Brain pericyte (primary cell): ENCODE results near the gene GPN2.
"Not testable (repeated sequence)": the region's sequence is repeated elsewhere in the genome, so short reads cannot be mapped to it uniquely, and the experiment has no call there.

Source experiments
- DNase-seq: peaks from one replicate; pipeline ENCODE4 v3.0.0-alpha.2; 2012; ENCODE audit warnings: low read depth, low spot score

Gene GPN2

GRCh38 chr1:26900815-26901511, 10.9 kb upstream of the GPN2 start:
- no peak for DNase-seq

GRCh38 chr1:26900001-26900814, 10.1 kb upstream of the GPN2 start, which contains the start of gene GPATCH3:
GPATCH3 (minus strand) TSS chr1:26900467; CDS start chr1:26900442, 25 bp downstream.
- peak; percentile 76 for DNase-seq

GRCh38 chr1:26897351-26897750, 7.3 kb upstream of the GPN2 start:
- no peak for DNase-seq

- no peak for DNase-seq
Observed at GRCh38 chr1:26894263-26894662, 4.2 kb upstream of the GPN2 start.

GRCh38 chr1:26890467-26890796, 349 bp upstream of the GPN2 start:
- DNase-seq = no peak

GRCh38 chr1:26888231-26888630, 1.9 kb downstream of the GPN2 start:
- DNase-seq = no peak

- no peak for DNase-seq
Observed at GRCh38 chr1:26887125-26887524, 3.0 kb downstream of the GPN2 start.

- no peak for DNase-seq
Observed at GRCh38 chr1:26882696-26883463, 7.2 kb downstream of the GPN2 start.

GRCh38 chr1:26881611-26882010, 8.5 kb downstream of the GPN2 start:
- DNase-seq = not testable (repeated sequence)

- no peak for DNase-seq
Observed at GRCh38 chr1:26879793-26880192, 10.3 kb downstream of the GPN2 start.

- DNase-seq = no peak
Observed at GRCh38 chr1:26877326-26877725, 12.8 kb downstream of the GPN2 start.

- DNase-seq = no peak
Observed at GRCh38 chr1:26874896-26875295, 15.2 kb downstream of the GPN2 start.

GRCh38 chr1:26873097-26873496, 17.0 kb downstream of the GPN2 start:
- DNase-seq = not testable (repeated sequence)

- DNase-seq = peak; percentile 96
Observed at GRCh38 chr1:26864610-26865480, 25.2 kb downstream of the GPN2 start.

GRCh38 chr1:26863685-26864077, 26.4 kb downstream of the GPN2 start:
- DNase-seq = no peak

- DNase-seq = no peak
Observed at GRCh38 chr1:26862781-26863684, 27.1 kb downstream of the GPN2 start, which contains the start of gene SFN. SFN (plus strand) TSS chr1:26863149; CDS start chr1:26863213, 64 bp downstream.

- DNase-seq = no peak
Observed at GRCh38 chr1:26861889-26862378, 28.1 kb downstream of the GPN2 start.

- no peak for DNase-seq
Observed at GRCh38 chr1:26861286-26861701, 28.8 kb downstream of the GPN2 start.

GRCh38 chr1:26858891-26859640, 31.0 kb downstream of the GPN2 start:
- DNase-seq = no peak
